ENCODE results near the gene FMC1. TPM values are rescaled to one million over a fixed set of nuclear protein-coding genes. Genes with fewer than 3 reads are reported as not detected.
"Not testable (repeated sequence)": the region's sequence is repeated elsewhere in the genome, so short reads cannot be mapped to it uniquely, and the experiment has no call there.

Gene FMC1
- polyA plus RNA-seq, 4 donors: 21.7 to 39.0 (median 28.2) TPM

DNA sequence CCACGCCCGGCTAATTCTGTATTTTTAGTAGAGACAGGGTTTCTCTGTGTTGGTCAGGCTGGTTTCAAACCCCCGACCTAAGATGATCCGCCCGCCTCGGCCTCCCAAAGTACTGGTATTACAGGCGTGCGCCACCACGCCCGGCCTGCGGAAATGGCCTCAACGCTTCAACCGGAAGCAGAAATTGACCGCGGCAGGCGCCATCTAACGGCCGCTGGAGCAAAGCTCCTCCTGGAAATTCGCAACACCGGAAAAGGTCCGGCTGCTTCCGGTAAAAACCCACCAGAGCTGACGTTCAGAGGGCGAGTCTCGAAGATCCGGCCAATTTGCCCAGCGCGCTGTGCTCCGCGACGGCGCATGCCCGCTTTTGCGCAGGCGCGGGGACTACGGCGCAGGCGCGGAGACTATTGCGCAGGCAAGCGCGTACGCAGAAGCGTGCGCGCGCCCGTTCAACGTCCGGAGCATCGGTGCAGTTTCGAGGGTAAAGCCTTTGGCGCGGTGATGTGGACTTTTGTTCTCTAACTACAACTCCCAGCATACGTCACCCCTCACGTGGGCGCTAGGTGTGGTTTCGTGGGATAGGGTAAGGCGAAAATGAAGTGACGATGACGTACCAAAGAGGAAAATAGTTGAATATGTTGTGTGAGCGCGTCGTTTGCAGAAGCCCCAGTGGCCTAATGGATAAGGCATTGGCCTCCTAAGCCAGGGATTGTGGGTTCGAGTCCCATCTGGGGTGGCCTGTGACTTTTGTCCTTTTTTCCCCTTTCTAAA lies 915 bp upstream of the FMC1 start:
- peak; percentile 99 to 100 (median 100) for DNase-seq (ENCODE audit: low read depth in 4 of 4, low spot score in 3 of 4)

DNA sequence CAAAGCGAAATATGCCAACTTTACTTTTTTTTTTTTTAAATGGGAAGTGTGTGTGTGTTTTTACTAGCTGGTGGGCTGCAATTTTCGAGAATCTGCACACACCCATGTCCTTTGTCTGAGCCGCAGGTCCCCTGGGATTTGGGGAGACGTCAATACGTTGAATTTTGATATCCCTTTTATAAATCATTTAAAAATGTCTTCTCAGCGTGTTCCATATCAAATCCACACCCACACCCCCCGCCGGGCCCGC lies 404 bp upstream of the FMC1 start:
- no peak for DNase-seq (ENCODE audit: low read depth in 4 of 4, low spot score in 3 of 4)

DNA sequence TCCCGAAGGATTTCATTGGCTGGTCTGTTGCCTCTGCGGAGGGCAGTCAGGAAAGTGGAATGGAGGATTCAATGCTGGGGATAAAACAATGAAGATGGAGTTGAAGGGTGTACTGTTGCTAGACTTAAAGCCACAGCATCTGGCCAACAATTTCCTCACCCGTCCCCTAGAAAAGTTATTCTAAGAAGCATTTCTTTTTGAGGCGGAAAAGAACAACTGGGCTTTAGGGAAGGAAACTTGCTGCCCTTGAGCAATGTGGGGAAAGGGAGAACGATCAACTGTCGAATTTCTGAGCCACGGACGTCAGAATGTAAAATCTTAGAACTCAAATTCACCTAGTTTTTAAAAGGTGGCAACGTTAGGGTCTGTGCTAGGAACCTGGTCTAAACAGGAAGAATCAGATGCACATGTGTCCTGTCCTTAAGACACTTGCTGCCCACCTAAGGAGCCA lies 664 bp downstream of the FMC1 start:
- DNase-seq (ENCODE audit: low read depth in 4 of 4, low spot score in 3 of 4): no peak

DNA sequence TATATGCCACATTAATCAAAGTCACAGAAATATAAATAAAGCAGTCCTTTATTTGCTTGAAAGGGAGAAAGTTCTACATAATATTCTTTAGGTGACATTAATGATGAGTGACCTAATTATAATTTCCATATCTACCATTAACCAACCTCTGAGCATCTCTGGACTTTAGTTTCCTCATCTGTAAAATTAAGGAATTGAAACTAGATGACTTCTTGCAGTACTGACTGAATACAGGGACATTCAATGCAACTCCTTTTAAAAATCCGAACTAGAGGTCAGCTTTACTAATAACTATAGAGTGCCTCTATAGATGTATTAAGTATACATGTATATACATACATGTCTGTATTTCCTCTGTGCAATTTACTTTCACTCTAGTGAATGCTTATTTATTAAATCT lies 3.9 kb downstream of the FMC1 start:
- no peak for DNase-seq (ENCODE audit: low read depth in 4 of 4, low spot score in 3 of 4)

DNA sequence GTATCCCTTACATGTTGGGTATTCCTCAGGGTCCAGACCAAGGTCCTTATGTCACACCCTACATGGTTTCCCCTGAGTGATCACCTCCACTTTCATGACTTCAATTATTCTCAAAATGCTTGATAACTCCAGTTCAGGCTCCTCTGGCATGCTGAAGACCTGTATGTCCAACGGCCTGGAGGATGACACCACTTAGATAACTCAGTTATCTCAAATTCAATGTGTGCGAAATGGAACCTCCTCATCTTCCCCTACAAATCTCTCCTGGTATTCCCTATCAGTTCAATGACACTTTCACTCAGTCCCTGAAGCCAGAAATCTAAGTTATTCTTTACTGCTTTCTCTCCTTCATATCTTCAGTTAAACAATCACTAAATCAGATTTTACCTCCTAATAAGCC lies 9.9 kb downstream of the FMC1 start:
- DNase-seq (ENCODE audit: low read depth in 4 of 4, low spot score in 3 of 4): no peak

DNA sequence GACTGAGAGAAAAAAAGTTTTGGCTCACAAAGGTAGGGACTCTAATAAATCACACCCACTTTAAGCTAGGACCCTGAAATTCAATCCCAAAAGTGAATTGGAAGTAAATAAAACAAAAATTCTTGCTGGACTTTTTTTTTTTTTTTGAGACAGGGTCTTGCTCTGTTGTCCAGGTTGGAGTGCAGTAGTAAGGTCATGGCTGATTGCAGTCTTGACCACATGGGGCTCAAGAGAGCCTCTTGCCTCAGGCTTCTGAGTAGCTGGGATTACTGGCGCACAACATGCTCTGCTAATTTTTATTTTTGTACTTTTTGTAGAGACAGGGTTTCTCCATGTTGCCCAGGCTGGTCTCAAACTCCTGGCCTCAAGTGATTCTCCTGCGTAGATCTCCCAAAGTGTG lies 13.6 kb downstream of the FMC1 start:
- DNase-seq (ENCODE audit: low read depth in 4 of 4, low spot score in 3 of 4): no peak

DNA sequence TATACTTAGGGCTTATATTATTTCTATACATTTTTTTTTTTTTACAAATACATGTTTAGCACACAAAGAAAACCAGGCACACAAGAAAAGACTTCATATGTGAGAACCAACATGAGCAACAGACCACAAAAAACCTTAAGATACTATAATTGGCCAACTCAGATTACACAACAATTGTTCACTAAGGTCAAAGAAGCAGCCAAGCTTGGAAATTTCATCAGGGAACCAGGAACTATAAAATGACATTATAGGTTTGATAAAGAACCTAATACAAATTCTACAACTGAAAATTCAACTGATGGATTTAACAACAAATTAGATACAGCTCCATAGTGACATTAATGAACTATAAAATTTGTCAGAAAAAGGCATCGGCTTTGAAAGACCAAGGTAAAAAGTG lies 14.2 kb downstream of the FMC1 start:
- DNase-seq (ENCODE audit: low read depth in 4 of 4, low spot score in 3 of 4): no peak

DNA sequence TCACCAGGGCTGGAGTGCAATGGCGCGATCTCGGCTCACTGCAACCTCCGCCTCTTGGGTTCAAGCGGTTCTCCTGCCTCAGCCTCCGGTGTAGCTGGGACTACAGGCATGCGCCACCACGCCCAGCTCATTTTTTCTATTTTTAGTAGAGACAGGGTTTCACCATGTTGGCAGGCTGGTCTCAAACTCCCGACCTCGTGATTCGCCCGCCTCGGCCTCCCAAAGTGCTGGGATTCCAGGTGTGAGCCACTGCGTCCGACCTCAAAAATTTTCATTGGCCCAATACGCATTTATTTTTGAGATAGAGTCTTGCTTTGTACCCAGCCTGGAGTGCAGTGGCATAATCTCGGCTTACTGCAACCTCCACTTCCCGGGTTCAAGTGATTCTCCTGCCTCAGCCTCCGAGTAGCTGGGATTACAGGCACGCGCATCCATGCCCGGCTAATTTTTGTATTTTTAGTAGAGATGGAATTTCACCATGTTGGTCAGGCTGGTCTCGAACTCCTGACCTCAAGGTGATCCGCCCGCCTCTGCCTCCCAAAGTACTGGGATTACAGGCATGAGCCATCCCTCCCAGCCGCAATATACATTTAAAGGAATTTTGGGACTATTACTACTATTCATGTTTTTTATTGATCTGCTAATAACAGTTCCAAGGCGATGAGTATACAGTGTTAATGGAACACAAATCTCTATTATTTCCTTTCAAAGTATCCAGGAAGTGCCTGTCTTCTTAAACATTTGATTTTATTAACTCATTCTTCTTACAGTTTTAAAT lies 16.8 kb downstream of the FMC1 start:
- DNase-seq (ENCODE audit: low read depth in 4 of 4, low spot score in 3 of 4): not testable (repeated sequence)

DNA sequence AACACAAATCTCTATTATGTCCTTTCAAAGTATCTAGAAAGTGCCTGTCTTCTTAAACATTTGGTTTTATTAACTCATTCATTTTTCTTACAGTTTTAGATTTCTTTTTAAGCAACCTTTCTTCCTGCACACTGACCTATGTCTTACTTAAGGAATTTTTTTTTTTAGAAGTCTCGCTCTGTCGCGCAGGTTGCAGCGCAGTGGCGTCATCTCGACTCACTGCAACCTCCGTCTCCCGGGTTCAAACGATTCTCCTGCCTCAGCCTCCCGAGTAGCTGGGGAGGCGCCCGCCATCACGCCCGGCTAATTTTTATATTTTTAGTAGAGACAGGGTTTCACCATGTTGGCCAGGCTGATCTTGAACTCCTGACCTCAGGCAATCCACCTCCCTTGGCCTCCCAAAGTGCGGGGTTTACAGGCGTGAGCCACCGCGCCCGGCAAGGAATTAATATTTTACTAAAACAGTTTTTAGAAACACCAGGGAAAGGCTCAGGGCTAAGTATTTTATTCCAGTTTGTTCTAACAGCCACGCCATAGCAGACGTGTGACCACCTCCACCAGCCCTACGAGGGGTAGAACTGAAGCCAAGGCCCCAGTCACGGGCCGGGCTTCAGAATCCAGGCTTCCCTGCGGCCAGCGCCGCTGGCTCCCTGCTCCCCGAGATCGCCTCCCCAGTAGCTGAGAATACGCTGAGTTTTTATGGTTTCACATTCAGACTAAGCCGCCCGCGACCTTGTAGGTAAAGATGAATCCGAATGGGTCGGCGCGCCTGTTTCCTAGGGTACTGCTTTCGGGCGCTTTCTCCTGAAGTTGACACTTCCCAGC lies 17.6 kb downstream of the FMC1 start:
- peak in 1 of 4 donors; percentile 18 for DNase-seq (ENCODE audit: low read depth in 4 of 4, low spot score in 3 of 4)

DNA sequence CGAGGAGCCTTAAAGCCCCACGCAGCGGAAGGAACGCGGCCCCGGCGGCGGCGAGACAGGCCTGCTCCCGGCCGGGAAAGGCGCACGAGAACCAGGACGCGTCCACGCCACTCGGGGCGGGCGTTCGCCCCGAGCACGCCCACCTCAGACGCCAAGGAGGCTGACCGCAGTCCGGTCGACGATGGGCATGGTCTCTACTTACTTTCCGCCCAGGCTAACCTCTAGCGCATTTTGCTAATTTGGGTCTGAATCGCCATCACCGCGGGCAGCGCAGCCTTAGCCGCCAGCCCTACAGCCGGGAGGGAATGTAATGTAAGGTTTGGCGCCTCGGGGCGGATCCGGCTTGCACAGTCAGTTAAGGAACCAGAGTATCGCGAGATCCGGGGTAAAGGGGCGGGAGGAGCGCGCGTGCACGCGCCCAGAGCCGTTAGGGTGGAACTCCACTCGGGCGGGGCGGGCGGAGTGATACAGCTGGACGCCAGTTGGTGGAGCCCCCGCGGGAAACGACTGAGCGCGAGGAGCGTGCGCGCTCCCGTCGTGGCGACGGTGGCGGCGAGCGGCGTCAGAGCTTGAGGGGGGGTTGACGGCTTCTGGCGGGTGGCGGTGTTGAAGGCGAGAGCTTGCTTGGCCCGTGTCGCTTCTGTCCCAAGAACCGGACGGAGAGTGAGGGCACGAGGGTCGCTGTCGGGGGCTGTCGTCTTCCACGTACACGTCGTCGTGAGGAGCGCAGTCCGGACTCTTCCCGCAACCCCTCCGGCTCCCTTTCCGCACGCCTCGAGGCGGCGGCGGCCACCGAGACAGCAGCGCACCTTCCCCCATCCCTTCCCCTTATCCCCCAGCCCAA lies 18.5 kb downstream of the FMC1 start, which contains the start of gene LUC7L2:
TSS of gene LUC7L2 (plus strand) at position 529 of the 844 bp plus-strand sequence. CDS start 368 bp downstream, outside the sequence.
- DNase-seq (ENCODE audit: low read depth in 4 of 4, low spot score in 3 of 4): peak; percentile 98 to 100 (median 98)

DNA sequence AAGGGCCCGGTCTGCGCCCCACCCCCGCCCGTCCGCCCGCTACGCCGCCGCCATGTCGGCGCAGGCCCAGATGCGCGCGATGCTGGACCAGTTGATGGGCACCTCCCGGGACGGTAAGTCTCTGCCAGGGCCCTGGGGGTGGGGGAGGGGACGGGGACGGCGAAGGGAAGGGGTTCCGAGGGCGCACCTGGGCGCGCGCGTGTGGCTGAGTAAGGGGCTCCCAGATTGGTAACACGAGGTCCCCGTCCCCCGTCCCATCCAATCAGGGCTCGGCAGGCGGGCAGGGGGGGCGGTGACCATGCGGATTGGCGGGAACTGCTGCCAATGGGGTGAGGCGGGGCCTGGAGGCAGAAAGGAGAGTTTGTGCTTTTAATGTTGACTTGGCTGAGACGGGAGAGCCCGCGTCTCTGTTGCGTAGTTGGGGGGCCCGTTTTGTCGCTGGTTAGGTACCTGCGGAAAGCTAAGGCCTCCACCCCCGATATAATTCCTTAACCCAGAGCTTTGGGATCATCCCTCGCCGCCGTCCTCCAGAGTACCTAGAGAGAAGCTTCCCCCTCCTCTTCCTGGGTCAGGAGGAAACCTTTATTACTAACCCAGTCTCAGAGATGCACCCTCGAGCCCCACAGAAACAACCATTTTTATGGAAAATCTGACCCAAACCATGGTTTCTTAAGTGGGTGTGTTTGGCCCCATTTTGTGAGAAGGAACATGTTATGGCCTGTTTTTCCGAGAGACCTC lies 19.2 kb downstream of the FMC1 start:
- DNase-seq (ENCODE audit: low read depth in 4 of 4, low spot score in 3 of 4): peak; percentile 87 to 93 (median 91)

DNA sequence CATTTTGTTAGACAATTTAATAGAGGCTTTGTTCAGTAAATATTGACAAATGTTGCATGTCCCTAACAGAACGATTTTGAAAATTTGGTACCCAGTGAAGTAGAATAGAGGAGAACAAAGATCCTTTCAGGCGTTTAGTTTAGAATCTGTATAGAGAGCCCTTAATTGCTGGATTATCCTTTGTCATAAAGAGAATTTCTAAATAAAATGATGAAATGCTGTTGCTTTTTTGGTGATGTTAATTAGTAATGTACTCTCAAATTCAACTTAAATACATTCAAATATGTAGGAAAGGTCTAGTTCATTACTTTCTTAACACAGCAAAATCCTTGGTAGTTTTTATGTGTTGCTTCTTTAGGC lies 19.8 kb downstream of the FMC1 start:
- DNase-seq (ENCODE audit: low read depth in 4 of 4, low spot score in 3 of 4): no peak

DNA sequence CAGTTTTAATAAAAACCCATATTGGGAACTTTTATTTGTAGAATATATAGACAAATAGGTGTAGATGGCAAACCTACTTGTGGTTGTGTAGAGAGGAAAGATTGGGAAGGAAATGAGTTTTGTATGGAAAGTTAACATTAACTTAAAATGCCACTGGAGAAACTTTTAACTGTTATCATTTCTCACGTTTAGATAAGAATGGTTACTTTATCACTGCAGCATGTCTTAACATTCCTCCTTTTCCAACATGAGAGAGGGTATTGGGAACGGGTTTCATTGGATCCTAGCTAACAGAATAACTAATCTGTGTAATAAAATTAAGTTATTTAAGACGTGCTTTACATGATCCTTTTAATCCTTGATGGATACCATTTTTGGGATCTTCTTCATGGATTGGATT lies 20.4 kb downstream of the FMC1 start:
- DNase-seq (ENCODE audit: low read depth in 4 of 4, low spot score in 3 of 4): no peak

DNA sequence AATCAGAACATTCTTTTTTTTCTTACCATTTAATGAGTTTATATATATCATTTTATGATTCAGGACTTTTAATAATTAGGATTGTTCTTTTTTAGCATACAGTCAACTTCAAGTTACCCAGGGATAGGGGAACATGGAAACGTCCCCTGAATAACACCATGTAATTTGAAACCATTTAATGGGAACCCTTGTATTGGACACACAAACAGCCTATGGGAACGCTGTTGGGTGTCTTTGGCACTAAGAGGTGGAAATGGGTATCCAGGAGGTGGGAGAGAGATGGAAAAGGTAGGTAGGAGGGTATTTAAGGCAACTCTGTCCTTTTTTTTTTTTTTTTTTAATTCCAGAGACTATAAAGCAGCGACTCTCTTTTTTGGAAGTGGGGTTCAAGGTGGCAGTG lies 21.2 kb downstream of the FMC1 start:
- no peak for DNase-seq (ENCODE audit: low read depth in 4 of 4, low spot score in 3 of 4)

DNA sequence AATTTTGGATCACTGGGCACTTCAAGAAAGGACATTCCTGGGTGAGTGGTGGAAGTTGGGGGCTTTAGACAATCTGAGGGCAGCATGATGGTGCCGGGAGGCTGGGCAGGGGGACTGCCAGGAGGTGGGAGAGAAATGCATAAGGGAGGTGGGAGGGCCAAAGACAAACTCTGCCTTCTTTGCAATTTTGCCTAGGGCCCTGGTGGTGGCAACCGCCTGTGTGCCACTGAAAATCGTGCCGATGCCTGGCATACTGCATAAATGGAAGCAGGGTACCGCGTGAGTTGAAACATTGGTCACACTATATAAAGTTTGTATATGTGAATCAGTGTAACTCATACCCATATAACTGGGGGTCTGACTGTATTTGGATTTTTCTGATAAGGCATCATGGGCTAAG lies 21.8 kb downstream of the FMC1 start:
- no peak for DNase-seq (ENCODE audit: low read depth in 4 of 4, low spot score in 3 of 4)

DNA sequence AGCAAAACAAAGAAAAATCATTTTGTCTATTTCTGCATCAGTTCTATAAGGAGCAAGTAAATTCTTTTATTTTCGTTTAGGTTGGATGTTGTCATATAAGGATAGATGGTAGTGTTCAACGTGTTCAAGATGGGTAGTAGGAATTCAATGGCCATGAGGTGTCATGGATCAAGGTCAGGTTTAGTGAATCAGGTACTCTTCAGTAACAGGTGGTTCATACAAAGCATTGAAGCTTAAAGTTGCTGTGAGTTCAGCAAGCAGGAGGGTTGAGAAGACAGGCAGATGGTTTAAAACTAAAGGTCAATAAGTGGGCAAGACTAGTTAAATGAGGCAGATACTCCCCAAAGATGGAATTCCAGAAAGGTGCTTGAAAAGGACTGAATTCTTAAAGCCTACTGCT lies 24.2 kb downstream of the FMC1 start:
- no peak for DNase-seq (ENCODE audit: low read depth in 4 of 4, low spot score in 3 of 4)

DNA sequence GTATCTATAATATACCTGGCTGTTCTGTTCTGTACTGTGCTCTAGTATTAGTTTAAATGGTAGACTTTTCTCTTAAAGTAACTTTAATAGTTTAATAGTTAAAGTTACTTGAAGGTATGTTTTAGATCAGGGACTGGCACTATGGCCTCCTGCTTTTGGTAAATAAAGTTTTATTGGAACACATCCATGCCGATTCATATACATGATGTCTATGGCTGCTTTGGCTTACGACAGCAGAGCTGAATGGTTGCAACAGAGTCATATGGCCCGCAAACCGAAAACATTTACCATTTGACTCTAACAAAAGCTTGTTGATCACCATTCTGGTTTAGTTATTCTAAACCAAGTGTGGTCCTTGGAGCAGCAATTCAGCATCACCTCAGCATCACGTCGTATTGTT lies 25.3 kb downstream of the FMC1 start:
- no peak for DNase-seq (ENCODE audit: low read depth in 4 of 4, low spot score in 3 of 4)

DNA sequence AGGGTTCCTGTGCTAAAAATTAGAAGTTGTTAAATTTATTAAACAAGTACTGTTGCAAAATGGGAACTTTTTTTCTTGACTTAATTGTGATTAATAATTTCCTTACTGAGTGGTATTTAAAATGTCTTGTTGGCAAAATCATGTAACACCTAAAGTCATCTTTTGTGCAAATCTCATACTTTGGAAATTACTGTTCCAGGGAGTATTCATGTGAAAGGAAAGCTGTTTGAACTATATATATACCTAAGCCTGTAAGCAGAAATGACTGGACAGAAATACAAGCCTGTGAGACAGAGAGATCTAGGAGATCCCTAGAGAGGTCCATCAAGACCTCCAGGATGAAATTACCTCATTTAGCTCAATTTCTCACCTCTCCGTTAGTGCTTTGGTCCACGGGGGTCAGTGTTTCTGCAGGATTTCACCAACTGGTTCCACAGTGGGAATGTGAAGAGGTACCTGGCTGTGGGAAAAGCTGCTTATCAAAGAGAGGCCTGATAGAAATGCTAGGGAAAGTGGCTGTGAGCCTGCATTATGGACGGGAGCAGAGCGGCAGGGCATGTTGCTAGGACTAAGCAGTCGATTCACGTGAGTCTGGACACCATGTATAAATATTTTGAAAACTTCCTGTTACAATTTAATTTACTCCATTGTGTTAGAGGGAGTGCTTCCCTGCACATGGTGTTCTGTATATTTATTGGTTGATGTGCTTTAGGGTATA lies 26.5 kb downstream of the FMC1 start:
- DNase-seq (ENCODE audit: low read depth in 4 of 4, low spot score in 3 of 4): no peak

DNA sequence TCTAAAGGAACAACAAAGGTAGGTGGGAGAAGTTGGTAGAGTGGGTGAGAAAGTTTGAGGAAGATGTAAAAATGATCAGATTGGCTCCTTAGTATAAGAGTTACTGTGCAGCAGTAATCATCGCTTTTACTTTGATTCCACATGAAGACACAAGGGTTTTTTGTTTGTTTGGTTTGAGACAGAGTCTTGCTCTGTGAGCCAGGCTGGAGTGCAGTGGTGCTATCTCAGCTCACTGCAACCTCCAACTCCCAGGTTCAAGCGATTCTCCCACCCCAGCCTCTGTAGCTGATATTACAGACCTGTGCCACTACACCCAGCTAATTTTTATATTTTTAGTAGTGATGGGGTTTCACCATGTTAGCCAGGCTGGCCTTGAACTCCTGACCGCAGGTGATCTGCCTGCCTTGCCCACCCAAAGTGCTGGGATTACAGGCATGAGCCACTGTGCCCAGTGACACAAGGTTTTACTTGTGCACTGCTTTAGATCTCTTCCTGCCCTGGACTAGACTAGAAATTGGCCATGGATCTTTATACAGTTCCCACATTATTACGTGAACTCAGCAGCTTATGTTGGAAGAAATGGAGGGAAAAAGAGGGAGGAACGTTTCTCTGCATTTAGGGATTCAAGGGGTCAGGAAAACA lies 29.3 kb downstream of the FMC1 start:
- DNase-seq (ENCODE audit: low read depth in 4 of 4, low spot score in 3 of 4): no peak
